ENCODE results near the gene EPHA8. TPM values are rescaled to one million over a fixed set of nuclear protein-coding genes. Genes with fewer than 3 reads are reported as not detected.

Gene EPHA8
- not detected for total RNA-seq
- long read RNA-seq: 0 reads

DNA sequence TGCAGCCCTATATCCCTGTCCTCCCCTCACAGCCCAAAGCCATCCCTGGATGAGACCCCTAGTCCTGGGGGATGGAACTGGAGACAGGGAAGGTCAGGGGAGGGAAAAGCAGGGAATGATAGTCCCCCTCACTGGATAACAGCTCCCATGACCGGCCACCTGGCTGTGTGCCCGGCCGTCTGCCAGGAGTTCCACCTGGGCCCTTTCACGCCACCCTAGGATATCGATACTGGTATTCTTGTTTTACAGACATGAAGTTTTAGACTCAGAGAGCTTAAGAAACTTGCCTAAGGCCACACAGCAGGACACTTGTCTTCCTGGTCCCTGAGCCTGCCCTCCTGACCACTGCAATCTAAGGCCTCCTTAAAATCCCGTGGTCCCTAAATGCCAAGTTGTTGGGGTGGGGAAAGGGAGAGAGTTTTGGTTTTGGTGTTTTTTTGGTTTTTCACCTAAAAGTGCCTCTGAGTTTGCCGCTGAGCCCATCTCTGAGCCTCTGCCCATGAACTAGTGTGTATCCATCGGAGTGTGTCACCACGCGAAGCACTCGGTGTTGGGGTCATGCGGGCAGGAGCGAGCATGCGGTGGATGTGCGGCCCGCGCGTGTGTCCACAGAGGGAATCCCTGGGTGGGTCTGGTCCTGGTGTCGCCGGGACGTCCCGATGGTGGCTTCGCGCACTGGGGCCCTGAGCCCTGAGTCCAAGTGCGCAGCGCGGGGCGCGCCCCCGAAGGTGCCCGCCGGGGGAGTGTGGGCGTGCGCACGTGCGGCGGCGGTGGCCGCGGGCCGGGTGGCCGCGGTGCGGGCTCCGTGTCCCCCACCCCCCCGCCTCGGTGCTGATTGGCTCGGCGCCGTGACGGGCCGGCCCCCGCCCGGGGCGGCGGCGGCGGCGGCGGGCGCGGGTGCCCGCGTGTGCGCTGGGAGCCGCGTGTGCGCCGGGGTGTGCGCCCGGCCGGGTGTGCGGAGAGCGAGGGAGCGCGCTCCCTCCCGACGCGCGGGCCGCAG lies at the start of gene EPHA8:
Gene EPHA8 (plus strand): TSS at position 906 of the 1,000 bp plus-strand sequence. CDS start 147 bp downstream, outside the sequence.
- no peak for DNase-seq (ENCODE audit: low spot score)

DNA sequence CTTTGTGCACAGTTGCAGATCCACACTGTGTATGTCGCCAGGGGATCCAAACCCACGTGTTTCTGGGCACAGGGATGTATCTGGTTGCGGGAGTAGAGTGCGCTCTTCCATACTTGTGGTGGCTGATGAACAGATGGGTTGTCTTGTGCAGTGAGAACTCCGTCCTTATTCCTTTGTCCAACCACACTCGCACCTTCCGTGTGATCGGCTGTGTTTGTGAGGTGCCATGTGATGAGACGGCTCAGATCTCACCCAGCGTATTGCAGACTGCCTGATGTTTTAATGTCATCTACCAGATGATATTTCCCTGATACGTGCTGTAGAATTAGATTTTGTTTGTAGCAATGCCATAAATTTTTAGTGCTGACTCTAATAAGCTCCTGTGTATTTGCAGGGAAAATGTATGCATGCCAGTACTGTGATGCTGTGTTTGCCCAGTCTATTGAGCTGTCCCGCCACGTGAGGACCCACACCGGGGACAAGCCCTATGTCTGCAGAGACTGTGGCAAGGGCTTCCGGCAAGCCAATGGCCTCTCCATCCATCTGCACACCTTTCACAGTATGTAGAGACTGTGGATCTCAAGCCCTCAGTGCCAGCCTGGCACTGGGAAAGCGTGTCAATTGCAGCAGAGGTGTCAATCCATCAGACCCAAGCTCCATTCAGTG lies 46.2 kb upstream of the EPHA8 start:
- no peak for DNase-seq (ENCODE audit: low spot score)

DNA sequence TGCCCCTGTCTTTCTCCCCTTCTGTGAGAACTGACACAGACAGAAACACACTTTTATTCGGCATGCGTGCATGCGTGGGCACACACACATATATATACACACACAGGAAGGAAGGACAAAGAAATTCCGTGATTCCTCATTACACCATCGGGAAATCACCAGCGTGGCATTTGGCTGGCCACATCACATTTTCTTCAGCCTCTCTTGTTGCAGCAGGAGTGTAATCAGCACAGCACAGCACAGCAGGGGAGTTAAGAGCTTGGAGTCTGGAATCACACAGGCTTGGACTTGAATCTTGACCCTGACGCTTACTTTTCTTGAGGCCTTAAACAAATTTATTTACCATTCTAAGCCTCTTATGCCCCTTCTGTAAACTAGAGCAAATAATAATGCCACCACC lies 45.3 kb upstream of the EPHA8 start:
- DNase-seq (ENCODE audit: low spot score): no peak

- peak; percentile 12 for DNase-seq (ENCODE audit: low spot score)
Observed at GRCh38 chr1:22518379-22518778, 44.9 kb upstream of the EPHA8 start.

GRCh38 chr1:22520871-22521270 lies 42.4 kb upstream of the EPHA8 start:
- peak; percentile 75 for DNase-seq (ENCODE audit: low spot score)

- DNase-seq (ENCODE audit: low spot score): no peak
Observed at GRCh38 chr1:22521692-22522091, 41.6 kb upstream of the EPHA8 start.

GRCh38 chr1:22522221-22522743 lies 41.0 kb upstream of the EPHA8 start:
- peak; percentile 74 for DNase-seq (ENCODE audit: low spot score)

DNA sequence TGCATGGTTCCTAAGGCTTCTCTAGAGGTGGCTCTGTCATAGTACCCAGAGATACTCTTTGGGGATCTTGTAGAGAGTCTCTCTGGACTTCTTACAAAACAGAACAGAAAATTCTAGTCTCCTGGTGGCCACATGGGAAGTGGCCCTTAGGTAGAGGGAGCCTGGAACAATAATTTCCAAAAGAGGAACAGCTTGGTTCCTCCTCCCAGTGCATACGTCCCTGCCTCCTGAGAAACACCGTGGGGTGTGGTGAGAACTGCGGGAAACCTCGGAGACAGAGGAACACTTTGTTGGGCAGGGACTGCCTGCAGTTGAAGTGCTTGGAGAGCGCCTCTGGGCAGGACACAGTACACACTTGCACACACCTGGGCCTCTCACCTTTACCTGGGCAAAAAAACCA lies 38.8 kb upstream of the EPHA8 start:
- peak; percentile 30 for DNase-seq (ENCODE audit: low spot score)

- peak; percentile 6 for DNase-seq (ENCODE audit: low spot score)
Observed at GRCh38 chr1:22525211-22525610, 38.1 kb upstream of the EPHA8 start.

- DNase-seq (ENCODE audit: low spot score): peak; percentile 64
Observed at GRCh38 chr1:22525646-22526045, 37.6 kb upstream of the EPHA8 start.

- DNase-seq (ENCODE audit: low spot score): peak; percentile 76
Observed at GRCh38 chr1:22526098-22526497, 37.2 kb upstream of the EPHA8 start.

GRCh38 chr1:22526677-22527076 lies 36.6 kb upstream of the EPHA8 start:
- no peak for DNase-seq (ENCODE audit: low spot score)

GRCh38 chr1:22527122-22527521 lies 36.2 kb upstream of the EPHA8 start:
- DNase-seq (ENCODE audit: low spot score): peak; percentile 67

GRCh38 chr1:22527555-22528296 lies 35.6 kb upstream of the EPHA8 start:
- peak; percentile 87 for DNase-seq (ENCODE audit: low spot score)

- DNase-seq (ENCODE audit: low spot score): peak; percentile 39
Observed at GRCh38 chr1:22528451-22528850, 34.8 kb upstream of the EPHA8 start.

- DNase-seq (ENCODE audit: low spot score): no peak
Observed at GRCh38 chr1:22529901-22530621, 33.2 kb upstream of the EPHA8 start.

GRCh38 chr1:22530715-22531114 lies 32.6 kb upstream of the EPHA8 start:
- DNase-seq (ENCODE audit: low spot score): no peak

DNA sequence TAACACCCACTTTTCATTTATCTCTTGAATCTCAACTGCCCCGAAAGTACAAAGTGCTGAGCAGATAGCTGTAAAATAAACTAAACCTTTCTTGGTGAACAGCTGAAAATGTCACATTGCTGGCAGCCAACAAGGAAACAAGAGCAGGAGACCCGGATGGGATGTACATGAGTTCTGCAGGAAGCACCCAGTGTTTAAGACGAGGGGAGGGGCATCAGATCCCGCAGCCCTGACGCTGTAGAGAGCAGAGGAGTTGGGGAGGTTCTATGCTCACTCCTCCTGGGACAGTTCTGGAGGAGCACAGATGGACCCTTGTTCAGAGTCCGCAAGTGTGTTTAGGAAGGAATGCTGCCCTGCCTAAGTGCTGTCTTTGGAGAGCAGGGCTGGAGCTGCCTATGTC lies 32.0 kb upstream of the EPHA8 start:
- DNase-seq (ENCODE audit: low spot score): no peak

- no peak for DNase-seq (ENCODE audit: low spot score)
Observed at GRCh38 chr1:22533244-22533895, 29.9 kb upstream of the EPHA8 start.

DNA sequence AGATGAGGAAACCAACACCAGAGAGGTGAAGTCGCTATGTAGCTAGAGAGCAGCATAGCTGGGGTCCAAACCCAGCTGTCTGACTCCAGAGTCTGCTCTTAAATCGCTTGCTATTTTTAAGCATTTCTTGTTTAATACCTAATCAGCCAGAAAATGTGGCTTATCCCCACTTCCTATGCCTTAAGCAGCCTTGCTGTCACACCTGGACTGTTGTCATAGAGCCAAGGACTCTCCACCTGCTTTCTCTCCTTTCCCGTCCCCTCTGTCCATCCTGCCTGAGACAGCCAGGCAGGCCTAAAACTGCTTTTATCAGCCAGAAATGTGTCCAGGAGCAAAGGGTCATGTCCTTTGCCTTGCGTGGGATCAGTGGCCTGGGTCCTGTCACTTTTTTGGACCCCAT lies 28.3 kb upstream of the EPHA8 start:
- DNase-seq (ENCODE audit: low spot score): no peak

All from mesenteric fat pad (tissue), 1 donor.